Activated CD8-positive, alpha-beta memory T cell treated with anti-CD3 and anti-CD28 coated beads, Interleukin-2, amount 50 U/mL, for 24 hours (primary cell): ENCODE data around the gene EGLN2.
"Not testable (repeated sequence)": the region's sequence is repeated elsewhere in the genome, so short reads cannot be mapped to it uniquely, and the experiment has no call there.

Experiments used
- DNase-seq: peaks from one replicate; pipeline ENCODE4 v3.0.0-alpha.2; 2020; ENCODE audit errors: extremely low read depth

EGLN2 gene

DNA sequence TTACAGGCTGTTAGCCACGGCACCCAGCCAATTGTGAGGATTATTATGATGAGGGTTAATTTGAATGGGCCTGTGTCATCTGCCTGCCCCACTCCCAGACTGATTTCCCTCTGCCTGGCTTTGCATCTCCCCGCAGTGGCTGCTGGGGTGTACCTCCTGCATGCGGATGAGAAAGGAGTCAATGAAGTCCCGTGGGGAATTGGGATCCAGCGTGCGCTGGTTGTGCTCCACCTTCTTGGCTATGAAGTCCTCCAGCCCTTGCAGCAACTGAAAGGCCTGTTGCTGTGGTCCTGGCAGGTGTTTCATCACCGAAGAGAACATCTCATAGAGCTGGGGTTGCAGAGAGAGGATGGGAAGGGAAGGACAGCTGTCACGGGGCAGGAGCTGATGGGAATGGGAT is 47.7 kb downstream of the EGLN2 start:
- DNase-seq = not testable (repeated sequence)

DNA sequence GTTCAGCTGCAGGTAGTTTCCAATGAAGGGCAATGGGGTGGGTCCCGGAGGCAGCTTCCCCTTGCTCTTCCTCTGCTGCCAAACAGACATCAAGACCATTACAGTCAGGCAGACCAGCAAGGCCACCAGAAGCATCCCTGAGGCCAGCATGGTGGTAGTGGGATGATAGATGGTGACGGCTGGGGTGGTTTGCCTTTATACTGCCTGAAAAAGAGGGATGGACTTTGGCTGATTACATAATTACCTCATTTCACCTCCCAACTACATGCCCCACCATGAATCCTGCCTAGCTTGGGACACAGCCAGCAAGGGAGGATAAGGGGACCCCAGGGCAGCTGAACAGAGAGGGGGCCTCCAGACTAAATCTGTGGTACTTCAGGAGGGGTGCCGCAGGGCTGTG is 51.3 kb downstream of the EGLN2 start, which contains the start of gene CYP2A6:
CYP2A6 (minus strand) TSS at position 171 of the 400 bp plus-strand sequence; CDS start at position 150, 21 bp downstream.
- not testable (repeated sequence) for DNase-seq

DNA sequence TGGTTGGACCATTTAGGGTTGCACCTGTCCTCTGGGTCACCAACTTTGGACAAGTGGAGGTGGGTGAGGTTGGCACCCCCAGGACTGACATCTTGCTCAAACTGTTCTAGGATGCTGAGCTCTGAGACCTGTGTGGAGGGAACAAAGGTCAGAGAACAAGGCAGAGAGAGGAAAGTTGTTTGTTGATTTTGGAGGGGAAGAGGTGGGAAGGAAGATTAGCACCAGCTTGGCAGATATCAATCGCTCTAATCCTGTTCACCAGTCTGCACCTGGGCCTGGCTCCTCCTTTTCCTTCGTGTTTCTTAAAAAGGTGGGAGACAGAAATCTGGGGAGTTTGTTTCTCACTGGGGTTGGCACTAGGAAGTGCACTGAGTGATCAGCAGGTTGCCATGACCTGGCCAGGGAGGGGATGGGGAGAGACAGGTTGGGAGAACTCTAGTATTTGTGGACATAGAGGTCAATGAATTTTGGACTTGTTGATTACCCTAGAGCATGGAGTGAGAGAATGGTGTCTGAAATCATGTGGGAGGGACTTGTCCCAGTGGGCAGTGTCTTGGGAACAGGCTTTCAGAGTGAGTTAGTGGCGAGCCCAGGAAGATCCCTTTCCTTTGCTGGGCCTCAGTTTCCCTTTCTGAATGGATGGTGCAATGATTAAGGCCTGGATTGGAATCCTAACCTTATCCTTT is 53.6 kb downstream of the EGLN2 start:
- not testable (repeated sequence) for DNase-seq
